ENCODE measurements around the gene CMTM6. TPM values are rescaled to one million over a fixed set of nuclear protein-coding genes. Genes with fewer than 3 reads are reported as not detected.

CMTM6 gene
- total and polyA plus RNA-seq, 10 of the 15 experiments (the other 5 are each of a cell fraction or from before 2014, with no cell fraction given) = 27.1 to 97.3 (median 61.4) TPM

DNA sequence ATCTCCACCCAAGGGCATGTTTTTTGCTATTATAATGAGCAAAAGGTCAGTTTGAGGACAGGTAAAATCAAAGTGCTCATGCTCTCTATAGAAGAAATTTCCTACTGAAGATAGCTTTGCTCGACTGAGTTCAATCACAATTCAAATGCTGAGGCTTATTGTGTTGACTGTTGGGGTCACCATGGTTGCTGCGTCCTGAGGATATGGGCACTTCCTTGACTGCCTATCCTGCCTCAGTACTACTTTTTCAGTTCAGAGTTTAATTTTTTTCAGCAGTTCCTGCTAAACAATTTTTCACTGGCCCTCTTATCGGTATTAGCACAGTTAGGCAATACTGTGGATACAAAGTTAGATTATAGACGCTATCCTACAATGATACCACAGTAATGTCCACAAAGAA is 3.8 kb upstream of the CMTM6 start:
- ChIA-PET SMC1A (ENCODE audit: uncharacterized antibody, unreplicated experiment) (interaction anchor here (0.7 to 2.1 kb wide), 8 partner anchors 15 to 151 kb away, joined by 3 to 10 read pairs (median 3); no protein-coding TSS in a partner anchor), CTCF (interaction anchor here (0.9 to 1.6 kb wide), 5 partner anchors 39 to 161 kb away, joined by 3 to 4 read pairs (median 4); no protein-coding TSS in a partner anchor), POLR2A (no interaction called here), RAD21 (ENCODE audit: unreplicated experiment) (interaction anchor here (1.2 to 1.9 kb wide), 4 partner anchors 9 to 274 kb away, joined by 3 to 4 read pairs (median 4); no protein-coding TSS in a partner anchor)
- Histone ChIP-seq H4K20me1 (ENCODE audit: control insufficient read depth, insufficient read depth) (no peaks in the 10 kb centered on the region), H3K27me3 (replicated peaks in 1 of 2; ENCODE audit: control insufficient read depth in 2 of 2, insufficient read depth in 2 of 2, low read length in 1 of 2) (no peaks in the 10 kb centered on the region), H3K4me3 (no peak overlapping the region), H2AFZ (ENCODE audit: control insufficient read depth, low read depth, low read length) (no peak overlapping the region), H3K79me2 (ENCODE audit: control insufficient read depth, insufficient read depth, low read length) (peaks cover 9% of the 10 kb centered on the region), H3K4me1 (ENCODE audit: control insufficient read depth, insufficient read depth, low read length) (no peaks in the 10 kb centered on the region), H3K36me3 (ENCODE audit: control insufficient read depth in 2 of 2, insufficient read depth in 2 of 2, low read length in 1 of 2) (no peaks in the 10 kb centered on the region), H3K9ac (ENCODE audit: control insufficient read depth, insufficient read depth, low read length) (no peak overlapping the region), H3K27ac (ENCODE audit: control insufficient read depth, insufficient read depth) (no peak overlapping the region), H3K9me3 (replicated peaks; ENCODE audit: control insufficient read depth, insufficient read depth, low read length) (no peaks in the 10 kb centered on the region), H3K4me2 (ENCODE audit: control insufficient read depth, insufficient read depth) (no peak overlapping the region)
- in situ Hi-C loops (cut with MboI) = loop anchor here (5.0 to 10.0 kb wide), 3 partner anchors 161 to 578 kb away; no protein-coding TSS in a partner anchor
- 40% methylated on average over 4 of the region's 4 CpGs for WGBS (ENCODE audit: insufficient coverage, insufficient replicate concordance, low lambda C conversion rate, missing lambda C conversion rate)
- FAIRE-seq (no peak), DNase-seq (ENCODE audit: low read depth, low spot score) (no peak), ATAC-seq (no peak)
- no TSS peak for BruUV-seq (replicated peaks)
- intact Hi-C loops (cut with micrococcal nuclease; ENCODE audit: unreplicated experiment) = no loop called here
- TF ChIP-seq MYC (IDR thresholded peaks at IDR 0.05; ENCODE audit: insufficient read depth, insufficient read length, insufficient replicate concordance, low read length, severe bottlenecking) (no peak), GATAD2B (conservative IDR thresholded peaks at IDR 0.05; ENCODE audit: low read depth) (no peak), PAX8 (IDR thresholded peaks at IDR 0.05) (no peak), LARP7 (IDR thresholded peaks at IDR 0.05) (no peak)
- TF ChIP-seq, protein P1, sequence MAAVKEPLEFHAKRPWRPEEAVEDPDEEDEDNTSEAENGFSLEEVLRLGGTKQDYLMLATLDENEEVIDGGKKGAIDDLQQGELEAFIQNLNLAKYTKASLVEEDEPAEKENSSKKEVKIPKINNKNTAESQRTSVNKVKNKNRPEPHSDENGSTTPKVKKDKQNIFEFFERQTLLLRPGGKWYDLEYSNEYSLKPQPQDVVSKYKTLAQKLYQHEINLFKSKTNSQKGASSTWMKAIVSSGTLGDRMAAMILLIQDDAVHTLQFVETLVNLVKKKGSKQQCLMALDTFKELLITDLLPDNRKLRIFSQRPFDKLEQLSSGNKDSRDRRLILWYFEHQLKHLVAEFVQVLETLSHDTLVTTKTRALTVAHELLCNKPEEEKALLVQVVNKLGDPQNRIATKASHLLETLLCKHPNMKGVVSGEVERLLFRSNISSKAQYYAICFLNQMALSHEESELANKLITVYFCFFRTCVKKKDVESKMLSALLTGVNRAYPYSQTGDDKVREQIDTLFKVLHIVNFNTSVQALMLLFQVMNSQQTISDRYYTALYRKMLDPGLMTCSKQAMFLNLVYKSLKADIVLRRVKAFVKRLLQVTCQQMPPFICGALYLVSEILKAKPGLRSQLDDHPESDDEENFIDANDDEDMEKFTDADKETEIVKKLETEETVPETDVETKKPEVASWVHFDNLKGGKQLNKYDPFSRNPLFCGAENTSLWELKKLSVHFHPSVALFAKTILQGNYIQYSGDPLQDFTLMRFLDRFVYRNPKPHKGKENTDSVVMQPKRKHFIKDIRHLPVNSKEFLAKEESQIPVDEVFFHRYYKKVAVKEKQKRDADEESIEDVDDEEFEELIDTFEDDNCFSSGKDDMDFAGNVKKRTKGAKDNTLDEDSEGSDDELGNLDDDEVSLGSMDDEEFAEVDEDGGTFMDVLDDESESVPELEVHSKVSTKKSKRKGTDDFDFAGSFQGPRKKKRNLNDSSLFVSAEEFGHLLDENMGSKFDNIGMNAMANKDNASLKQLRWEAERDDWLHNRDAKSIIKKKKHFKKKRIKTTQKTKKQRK (IDR thresholded peaks at IDR 0.05; ENCODE audit: low read depth, low read length) = no peak

All from GM12878 (cell line).